Activated T-cell treated with anti-CD3 and anti-CD28 coated beads, Interleukin-2, amount 50 U/mL, for 1 hour (primary cell): ENCODE data around the gene NKAIN2.
"Not testable (repeated sequence)": the region's sequence is repeated elsewhere in the genome, so short reads cannot be mapped to it uniquely, and the experiment has no call there.

Experiments used
- DNase-seq: peaks from one replicate; pipeline ENCODE4 v3.0.0-alpha.2; 2020

The NKAIN2 gene

DNA sequence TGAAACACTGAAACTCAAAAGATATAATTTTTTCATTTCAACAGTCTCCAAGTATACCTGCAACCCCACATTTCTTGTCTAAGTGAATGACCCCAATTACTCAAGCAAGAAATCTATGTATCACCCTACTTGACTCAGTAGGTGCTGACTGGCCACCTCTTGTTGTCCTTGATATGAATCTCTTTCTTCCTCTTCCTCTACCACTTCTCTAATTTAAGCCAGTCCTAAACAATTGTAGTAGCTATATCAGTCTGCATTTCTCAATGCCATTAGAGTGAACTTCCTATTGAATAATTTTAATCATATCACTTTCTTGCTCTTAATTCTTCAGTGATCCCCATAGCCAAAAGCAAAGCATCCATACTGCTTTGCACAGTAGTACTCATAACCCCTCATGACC is 93.2 kb downstream of the NKAIN2 start:
- DNase-seq: no peak

DNA sequence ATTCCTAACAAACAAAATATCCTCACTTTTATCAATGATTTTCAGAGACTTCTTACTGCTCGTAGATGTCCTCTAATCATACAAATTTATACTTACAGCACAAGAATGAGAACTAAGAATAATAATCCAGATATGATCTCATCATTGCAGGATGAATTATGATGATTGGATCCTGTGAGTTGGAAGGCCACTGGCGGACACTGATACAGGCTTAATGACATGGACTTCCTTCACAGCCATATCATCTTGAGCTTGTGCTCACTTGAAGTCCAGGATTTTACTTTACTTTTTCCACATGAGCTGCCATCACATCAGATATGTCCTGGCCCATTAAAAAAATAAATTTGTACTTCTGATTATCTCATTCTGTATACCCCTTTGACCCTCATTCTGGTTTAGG is 94.3 kb downstream of the NKAIN2 start:
- no peak for DNase-seq

DNA sequence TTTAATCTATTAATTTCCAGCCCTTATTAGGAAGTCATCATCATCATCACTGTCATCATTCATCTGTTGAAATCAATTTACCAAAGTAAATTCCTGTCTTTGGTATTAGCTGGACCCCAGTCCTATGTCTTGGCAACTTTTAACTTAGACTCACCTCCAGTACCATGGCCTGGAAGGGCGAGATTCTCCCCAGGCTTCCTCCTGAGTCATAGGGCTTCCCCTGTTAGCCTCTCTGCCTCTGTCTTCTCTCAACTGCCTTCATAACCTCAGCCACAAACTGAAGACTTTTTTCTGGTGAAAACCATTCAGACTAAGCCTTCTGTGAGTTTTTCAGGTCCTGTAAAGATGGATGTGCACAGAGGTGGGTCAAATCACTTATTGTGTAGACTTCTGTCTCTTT is 95.0 kb downstream of the NKAIN2 start:
- DNase-seq: no peak

DNA sequence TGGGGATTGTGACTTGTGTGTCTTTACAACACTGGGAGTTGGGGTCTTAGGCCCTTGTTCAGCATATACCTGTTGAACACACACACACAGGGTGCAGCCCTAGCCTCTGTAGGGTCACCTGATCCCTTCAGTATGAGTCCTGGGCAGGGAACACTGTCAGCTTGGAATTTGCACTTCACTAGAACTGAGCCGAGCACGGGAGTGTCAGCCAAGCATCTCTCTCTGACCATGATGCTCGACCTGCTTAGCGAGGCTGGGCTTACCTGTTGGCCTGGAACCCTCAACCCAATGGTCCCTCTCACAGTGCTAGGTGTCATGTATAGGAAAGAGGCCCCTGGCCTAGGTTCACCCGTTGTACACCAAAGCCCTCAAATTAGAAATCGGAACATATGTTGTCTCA is 96.1 kb downstream of the NKAIN2 start:
- no peak for DNase-seq

DNA sequence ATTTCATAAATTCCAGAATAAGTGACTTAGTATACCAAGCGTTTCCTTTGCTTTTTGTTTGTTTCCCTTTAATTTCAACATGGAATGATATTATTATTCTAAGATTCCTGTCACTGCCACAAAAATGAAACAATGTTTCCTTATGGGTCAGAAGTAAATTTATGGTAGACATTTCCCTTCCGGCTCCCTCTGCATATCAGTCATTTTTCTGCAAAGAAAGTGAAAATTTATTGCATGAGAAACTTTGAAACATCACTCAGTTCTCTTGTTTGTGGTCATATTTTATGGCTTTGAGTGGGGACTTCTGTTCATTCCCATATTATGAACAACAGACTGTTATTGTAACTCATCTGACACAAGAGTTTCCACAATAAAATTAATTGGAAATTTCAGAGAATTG is 97.8 kb downstream of the NKAIN2 start:
- DNase-seq: no peak

DNA sequence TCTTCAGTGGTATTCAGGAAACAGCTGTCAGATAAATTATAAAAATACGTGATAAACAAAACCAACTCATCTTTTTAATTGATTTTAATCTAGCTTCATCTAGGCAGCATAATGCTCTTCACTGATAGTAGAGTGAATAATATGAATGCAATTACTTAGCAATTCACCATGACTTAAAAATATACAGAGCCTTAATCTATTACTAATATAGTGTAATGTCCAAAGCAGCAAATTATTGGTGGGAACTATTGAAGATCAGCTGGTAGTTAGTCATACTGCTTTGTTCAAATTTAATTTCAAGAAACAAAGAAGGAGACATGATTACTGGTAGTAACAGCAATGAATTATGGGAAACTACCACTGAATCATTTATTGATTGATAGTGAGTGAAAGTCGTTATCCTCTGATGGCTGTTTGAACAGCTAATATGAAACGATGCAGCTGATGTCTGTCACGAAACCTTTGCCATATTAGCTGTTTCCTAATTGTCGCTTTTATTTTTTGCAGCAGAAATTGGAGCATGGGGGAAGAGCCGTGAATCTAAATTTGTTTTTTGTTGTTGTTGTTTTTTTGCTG is 99.2 kb downstream of the NKAIN2 start:
- no peak for DNase-seq

DNA sequence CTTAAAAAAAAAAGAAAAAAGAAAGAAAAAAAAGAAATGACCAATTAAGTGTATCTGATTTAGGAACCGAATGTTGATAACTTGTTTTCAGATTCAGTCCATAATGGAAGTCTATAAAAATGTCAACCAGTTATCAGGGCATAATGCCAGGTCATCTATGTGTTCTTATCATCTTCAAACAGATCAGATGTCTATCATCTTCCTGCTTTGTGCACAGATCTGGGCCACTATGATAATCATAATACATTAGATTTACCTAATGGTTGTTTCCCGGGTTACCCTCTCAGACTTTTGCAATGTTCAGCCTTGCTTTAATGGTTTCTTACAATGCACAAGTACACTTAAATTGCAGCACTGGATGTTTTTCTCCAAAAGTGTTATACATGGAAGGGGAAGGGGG is 100.6 kb downstream of the NKAIN2 start:
- DNase-seq: no peak

DNA sequence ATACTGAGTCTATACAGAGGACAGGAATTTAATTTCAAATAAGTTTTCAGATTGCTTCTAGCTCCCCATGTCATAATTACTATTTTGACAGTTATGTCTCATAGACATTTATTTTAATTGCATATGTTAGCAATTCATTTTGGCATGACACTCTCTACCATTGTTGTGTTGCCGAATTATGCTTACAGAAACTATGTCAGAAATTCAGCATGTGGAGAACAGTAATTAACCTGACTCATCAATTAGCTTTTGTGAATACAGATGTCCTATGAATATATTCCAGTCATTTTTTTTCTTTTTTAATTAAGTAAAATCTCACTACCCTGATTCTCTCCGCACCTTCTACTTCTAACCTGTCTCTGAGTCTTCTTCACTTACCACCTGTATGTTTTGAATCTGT is 105.1 kb downstream of the NKAIN2 start:
- DNase-seq: no peak

DNA sequence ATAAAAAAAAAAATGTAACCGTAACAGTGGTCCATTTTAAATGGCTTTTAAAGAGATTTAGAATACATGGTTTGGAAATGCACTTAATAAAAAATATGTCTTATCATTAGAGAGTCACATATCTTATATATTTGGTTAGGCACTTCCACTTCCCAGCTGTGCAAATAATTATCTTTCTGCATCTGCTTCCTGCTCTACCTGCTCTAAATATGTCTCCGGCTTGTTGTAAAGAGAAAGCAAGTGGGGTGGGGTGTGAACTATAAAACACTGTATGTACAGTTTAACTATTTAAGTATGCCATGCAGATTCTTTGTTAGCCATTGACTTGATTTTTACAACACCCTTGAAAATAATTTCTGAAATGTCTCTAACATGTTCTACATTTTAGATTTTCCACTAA is 106.3 kb downstream of the NKAIN2 start:
- DNase-seq: no peak

DNA sequence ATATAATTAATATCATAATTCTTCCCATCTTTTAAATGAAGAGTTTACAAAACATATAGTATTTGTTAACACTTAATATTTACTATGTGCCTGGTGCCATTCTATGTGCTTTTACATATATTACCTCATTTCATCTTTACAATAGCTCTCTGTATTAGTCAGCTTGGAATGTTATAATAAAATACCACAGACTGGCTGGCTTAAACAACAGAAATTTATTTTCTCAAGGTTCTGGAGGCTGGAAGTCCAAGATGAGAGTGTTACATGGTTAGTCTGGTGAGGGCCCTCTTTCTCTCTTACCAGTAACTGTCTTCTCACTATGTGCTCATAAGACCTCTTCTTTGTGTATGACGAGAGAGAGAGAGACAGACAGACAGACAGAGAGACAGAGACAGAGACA is 110.2 kb downstream of the NKAIN2 start:
- DNase-seq: no peak

DNA sequence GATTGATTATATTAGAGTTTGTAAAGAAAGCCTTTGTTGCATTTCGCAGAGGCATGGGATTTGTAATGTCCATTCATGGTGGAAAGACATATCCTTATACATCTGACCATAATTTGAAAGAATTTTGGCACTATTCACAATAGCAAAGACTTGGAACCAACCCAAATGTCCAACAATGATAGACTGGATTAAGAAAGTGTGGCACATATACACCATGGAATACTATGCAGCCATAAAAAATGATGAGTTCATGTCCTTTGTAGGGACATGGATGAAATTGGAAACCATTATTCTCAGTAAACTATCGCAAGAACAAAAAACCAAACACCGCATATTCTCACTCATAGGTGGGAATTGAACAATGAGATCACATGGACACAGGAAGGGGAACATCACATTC is 119.7 kb downstream of the NKAIN2 start:
- DNase-seq: not testable (repeated sequence)

DNA sequence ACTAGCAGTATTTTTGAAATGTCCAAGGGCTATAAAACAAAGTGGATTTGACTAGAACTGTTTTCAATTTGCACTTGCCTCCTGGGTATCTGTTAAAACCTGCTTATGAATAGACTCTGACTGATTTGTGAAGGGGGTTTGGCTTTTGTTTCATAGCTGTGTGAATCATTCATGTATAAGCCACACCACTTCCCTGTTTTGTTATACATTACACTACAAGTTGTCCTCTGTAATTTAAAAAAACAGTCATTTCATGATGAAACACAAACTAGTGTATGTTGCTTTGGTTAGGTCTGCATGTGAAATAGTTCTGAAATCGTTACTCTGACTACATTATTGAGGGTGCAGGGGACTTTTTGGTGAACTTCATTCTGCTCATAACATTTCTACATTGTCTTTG is 121.7 kb downstream of the NKAIN2 start:
- DNase-seq: no peak

DNA sequence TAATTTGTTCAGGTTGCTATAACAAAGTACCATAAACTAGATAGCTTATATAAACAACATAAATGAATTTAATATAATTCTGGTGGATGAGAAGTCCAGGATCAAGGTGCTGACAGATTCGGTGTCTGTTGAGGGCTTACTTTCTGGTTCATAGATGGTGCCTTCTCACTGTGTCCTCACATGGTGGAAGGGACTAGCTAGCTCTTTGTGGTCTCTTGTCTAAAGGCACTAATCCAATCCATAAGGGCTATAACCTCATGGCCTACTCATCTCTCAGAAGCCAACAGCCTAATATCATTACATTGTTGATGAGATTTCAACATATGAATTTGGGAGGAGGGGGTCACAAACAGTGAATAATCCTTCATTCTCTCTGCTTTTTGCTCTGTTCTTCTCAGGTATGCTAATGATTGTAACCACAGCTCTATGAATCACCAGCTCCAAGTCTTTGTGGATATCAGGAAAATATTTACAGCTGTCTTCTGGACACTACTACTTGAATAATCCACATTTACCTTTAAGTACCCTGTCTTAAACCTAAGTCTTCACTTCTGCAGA is 122.3 kb downstream of the NKAIN2 start:
- DNase-seq: no peak

DNA sequence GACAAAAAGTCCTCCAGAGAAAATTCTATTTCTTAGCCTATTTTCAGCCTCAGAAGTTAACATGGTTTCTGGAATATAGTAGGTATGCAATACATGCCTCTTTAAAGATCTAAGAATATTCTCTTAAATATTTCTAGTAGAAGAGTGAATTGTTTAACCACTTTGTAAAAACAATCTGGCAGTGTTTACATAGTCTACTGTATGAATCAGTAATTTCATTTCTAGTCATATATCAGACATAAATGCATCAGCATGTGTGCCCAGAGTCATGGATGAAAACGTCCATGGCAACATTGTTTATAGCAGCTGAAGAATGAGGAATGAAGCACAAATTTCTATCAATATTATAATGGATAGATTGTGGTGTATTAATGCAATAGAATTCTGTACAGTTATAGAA is 124.9 kb downstream of the NKAIN2 start:
- DNase-seq: no peak

DNA sequence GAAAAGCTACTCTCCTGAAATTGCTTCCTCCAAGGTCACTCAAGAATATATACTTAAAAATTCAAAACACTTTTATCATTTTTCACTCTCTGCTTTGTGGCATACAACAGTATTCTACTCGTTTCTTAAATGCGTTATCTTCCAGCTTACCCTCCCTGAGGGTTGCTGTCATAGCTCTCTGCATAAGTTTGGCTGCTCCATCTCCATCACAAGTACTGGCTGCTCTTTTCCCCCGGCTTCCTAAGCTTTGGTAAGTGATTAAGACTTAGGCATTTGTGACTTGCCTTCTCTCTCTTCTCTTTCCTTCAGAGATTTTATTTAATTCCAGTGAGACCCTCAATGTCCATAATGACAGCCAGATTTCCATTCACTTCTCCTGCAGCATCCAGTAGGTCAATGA is 128.3 kb downstream of the NKAIN2 start:
- no peak for DNase-seq

DNA sequence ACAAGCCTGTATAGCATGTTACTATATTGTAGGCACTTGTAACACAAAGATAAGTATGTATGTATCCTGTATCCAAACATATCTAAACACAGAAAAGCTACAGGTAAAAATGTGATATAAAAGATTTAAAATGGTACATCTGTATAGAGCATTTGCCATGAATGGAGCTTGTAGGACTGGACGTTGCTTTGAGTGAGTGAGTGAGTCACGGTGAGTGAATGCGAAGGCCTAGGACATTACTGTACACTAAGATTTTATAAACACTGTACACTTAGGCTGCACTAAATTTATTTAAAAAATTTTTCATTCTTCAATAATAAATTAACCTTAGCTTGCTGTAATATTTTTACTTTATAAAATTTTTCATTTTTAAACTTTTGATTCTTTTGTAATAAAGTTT is 136.9 kb downstream of the NKAIN2 start:
- DNase-seq: no peak

DNA sequence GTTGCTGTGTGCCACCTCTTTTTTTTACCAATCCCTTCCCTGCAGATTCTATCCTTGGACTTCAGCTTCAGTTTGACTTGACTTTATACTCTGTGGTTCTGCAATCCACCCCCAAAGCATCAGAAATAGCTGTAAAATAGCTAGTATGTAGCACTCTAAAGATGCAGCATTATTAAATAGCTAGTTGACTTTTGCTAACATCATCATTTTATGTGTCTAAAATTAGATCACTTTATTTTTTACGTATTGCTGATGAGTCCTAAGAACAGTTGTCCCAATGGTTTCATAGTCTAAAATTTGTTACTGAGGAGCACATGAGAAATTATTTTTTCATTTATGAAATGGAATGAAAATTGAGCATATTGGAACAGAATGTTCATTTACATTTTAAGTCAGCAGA is 138.2 kb downstream of the NKAIN2 start:
- no peak for DNase-seq

DNA sequence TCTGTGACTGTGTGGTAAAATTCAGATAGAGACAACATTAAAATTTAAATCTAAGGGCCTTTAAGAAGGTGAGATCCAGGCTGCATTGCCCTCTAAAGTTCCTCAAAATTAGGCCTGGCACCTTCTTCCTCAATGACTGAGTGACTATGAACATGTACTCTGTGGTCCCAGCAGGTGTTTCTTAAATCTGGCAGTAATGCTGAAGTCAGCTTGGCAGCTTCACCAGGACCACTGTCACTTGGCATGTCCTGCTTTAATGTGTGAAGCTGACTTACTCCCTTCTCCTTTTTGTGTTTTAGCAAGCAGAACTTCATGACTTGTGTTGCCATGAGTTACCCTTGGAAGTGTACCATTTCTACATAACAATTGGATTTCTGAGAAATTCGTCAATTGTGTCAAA is 141.7 kb downstream of the NKAIN2 start:
- no peak for DNase-seq

DNA sequence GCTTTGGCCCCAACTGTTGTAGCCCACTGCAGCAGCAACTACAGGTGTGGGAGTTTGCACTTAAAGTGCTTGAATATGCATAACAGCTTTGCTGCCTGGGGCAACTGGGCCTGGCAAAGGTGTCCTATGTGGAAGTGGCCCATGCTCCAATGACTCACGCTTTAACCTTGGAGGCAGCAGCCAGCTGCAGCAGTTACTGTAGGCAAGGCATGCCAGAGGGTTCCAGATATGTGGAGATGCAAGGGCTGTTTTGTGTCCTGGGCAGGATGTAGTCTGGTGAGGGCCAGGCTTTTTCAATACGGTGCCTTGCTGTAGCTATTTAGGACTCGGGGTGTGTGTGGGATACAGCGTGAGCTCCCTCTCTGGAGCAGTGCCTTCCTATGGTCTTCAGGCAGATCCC is 150.3 kb downstream of the NKAIN2 start:
- DNase-seq: no peak

DNA sequence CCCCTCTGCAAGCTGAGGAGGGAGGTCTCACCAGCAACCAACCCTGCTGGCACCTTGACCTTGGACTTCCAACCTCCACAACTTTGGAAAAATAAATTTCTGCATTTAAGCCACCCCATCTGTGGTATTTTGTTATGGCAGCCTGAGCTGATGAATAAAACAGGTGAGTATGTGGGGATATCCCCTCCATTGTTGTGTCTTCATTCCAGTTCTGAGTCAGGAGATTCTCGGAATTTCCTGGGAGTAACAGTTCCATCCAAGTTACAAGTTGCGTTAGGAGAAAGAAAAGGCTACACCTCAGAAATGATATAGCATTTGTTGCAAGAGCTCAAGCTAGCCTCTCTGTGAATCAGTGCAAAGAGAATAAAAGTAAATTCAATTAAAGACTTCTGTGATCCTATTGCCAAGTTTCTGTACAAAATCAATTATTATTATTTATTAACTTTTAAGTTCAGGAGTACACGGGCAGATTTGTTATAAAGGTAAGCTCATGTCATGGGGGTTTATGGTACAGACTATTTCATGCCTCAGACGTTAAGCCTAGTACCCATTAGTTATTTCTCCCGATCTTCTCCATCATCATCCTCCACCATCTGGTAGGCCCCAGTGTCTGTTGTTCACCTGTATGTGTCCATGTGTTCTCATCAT is 153.0 kb downstream of the NKAIN2 start:
- DNase-seq: no peak

DNA sequence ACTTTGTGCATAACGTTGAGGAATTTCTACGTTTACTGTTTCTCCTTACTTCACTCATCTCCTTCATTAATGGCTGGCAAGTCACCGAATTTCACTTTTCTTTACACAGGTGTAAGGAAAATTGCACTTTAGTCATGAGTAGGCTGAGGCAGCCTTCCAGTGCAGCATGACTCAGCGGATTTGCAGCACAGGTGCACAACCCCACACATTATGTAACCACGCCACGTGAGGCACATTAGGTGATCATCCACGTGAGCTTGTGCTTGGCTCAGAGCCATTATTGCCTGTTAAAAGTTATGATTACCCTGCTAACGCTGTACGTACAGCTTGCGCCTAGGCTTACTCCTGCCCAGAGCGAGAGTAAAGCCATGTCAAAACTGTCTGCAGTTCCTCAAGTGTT is 158.8 kb downstream of the NKAIN2 start:
- DNase-seq: no peak

DNA sequence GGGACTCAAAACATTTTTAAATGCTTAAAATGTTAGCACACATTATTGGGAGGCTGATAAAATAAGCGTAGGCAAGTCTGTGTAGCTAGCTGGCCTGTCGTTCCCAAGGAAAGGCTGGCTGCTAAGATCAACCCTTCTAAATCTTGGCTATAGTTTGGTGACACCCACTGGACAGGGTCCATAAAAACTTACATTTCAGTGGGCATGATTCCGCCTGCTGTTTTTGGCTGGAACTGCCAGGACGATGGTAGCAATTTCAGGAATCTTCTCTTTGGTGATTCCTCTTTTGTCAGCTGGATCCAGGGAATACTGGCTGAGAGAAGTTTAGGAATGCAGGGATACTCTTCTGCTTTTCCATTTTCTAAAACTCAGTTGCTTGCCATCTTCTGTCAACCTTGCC is 162.2 kb downstream of the NKAIN2 start:
- no peak for DNase-seq

DNA sequence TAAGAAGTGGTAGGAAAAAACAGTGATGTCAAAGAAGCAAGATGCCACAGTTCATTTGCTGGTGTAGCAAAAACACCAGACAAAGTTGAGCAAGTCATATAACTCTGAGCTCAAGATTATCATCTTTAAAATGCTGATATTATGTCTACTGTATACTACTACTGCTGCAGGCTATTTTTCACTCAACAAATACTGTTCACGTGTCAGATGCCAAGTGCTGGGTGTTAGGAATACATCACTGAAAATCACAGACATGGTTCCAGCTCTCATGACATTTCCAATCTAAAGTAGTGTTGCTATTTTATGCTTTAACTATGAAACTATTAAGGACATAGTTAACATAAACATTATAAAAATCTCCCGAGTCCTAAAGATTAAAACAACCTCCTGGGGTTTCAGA is 163.0 kb downstream of the NKAIN2 start:
- no peak for DNase-seq

DNA sequence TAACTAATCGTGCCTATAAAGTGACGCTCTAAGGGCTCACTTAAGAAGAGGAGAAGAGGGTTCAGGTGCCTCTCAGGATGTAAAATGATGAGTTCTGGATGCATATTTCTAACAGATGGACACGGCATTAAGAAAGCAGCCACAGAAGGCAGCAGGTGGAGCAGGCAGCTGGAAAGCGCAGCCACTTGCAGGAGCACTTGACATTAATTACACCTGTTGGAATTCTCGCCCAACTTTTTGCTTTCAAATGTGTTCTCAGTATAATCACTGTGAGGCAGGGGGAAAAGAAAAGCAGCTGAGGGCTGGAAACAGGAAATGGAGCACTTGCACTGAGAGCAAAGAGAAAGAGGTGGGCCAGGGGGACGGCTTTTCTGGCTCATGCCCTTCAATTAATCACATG is 164.2 kb downstream of the NKAIN2 start:
- no peak for DNase-seq
